ENCODE measurements around the gene COTL1.

COTL1 gene

GRCh38 chr16:84583995-84584394, 33.9 kb downstream of the COTL1 start:
- TF ChIP-seq, protein P1, sequence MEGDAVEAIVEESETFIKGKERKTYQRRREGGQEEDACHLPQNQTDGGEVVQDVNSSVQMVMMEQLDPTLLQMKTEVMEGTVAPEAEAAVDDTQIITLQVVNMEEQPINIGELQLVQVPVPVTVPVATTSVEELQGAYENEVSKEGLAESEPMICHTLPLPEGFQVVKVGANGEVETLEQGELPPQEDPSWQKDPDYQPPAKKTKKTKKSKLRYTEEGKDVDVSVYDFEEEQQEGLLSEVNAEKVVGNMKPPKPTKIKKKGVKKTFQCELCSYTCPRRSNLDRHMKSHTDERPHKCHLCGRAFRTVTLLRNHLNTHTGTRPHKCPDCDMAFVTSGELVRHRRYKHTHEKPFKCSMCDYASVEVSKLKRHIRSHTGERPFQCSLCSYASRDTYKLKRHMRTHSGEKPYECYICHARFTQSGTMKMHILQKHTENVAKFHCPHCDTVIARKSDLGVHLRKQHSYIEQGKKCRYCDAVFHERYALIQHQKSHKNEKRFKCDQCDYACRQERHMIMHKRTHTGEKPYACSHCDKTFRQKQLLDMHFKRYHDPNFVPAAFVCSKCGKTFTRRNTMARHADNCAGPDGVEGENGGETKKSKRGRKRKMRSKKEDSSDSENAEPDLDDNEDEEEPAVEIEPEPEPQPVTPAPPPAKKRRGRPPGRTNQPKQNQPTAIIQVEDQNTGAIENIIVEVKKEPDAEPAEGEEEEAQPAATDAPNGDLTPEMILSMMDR (IDR thresholded peaks at IDR 0.05; ENCODE audit: unreplicated experiment in 3 of 3), result no peak
- H3K4me1 Mint-ChIP-seq, result peaks cover 16% of the 10 kb centered on the region
- no peaks in the 10 kb centered on the region for H3K9me3 Mint-ChIP-seq
- peaks cover 31% of the 10 kb centered on the region for H3K36me3 Mint-ChIP-seq (ENCODE audit: low read depth)
- peak overlapping the region; percentile 14 to 68 (median 48) for H3K27ac Mint-ChIP-seq
- H3K27me3 Mint-ChIP-seq (ENCODE audit: low read depth), result no peaks in the 10 kb centered on the region
- H3K4me3 Mint-ChIP-seq, result no peak overlapping the region

DNA sequence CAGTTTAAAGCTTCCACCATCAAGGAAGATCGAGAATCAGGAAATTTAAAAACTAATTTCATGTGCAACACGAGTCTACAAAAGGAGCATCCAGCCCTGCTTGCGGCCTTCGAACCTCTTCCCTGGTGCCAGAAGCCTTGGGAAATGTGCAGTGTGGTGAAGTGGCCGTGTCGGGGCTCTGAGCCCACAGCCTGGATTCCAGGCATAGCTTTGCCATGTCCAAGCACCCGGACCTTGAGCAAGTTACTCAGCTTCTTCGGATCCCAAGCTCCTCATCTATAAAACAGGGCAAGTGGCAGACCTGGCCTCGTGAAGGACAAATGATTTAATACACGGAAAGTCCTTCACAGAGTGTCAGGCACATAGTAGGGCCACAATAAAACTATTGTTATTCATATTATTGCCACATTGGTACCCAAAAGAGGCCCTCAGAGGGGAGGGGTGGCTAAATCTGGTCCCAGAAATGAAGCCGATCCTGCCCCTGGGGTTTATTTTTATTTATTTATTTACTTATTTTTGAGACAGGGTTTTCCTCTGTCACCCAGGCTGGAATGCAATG, 34.8 kb downstream of the COTL1 start:
- TF ChIP-seq, protein P1 (IDR thresholded peaks at IDR 0.05; ENCODE audit: unreplicated experiment in 3 of 3), result no peak
- H3K27me3 Mint-ChIP-seq (ENCODE audit: low read depth), result no peaks in the 10 kb centered on the region
- no peaks in the 10 kb centered on the region for H3K9me3 Mint-ChIP-seq
- peaks cover 16% of the 10 kb centered on the region for H3K4me1 Mint-ChIP-seq
- peaks cover 30% of the 10 kb centered on the region for H3K36me3 Mint-ChIP-seq (ENCODE audit: low read depth)
- no peak overlapping the region for H3K4me3 Mint-ChIP-seq
- H3K27ac Mint-ChIP-seq, result peak overlapping the region; percentile 10 to 82 (median 39)

DNA sequence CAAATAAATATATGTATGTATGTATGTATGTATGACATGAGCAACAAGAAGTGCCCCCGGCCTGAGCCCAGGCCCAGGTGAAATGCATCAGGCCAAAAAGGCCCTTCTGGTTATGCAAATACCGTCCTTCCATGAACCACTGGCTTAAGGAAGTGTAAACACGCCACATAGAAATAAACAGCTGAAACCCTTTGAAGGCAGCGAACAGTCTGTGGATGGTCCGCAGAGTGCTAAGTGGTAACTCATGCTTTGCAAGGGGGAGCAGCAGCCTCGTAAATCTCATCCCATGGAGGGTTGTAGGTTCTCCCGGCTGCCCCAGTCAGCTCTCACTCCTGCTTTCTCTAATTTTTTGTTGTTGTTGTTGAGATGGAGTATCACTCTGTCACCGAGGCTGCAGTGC, 36.7 kb downstream of the COTL1 start:
- H3K4me1 Mint-ChIP-seq, result peaks cover 6% of the 10 kb centered on the region
- TF ChIP-seq, protein P1 (IDR thresholded peaks at IDR 0.05; ENCODE audit: unreplicated experiment in 3 of 3), result no peak
- peaks cover 22% of the 10 kb centered on the region for H3K36me3 Mint-ChIP-seq (ENCODE audit: low read depth)
- H3K4me3 Mint-ChIP-seq, result no peak overlapping the region
- H3K27ac Mint-ChIP-seq, result no peak overlapping the region
- H3K27me3 Mint-ChIP-seq (ENCODE audit: low read depth), result no peaks in the 10 kb centered on the region
- H3K9me3 Mint-ChIP-seq, result no peaks in the 10 kb centered on the region

DNA sequence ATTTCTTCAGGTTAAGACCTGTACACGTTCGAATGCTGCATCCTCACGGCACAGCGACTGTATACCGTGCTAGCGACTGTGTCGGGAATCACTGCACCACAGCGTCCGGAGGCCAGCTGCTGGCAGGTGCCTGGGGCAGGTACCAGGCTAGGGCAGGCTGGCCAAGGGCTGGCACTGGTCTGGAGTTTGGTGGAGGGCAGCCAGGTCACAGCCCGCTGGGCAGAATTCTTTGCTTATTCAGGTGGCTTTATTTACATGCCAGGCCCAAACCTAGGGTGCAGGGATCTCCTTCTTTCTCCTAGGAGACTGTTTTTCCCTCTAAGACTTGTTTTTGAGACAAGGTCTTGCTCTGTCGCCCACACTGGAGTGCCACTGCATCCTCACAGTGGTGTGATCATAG, 37.9 kb downstream of the COTL1 start:
- Mint-ChIP-seq H3K27me3 (ENCODE audit: low read depth) (no peaks in the 10 kb centered on the region), H3K27ac (no peak overlapping the region), H3K9me3 (no peaks in the 10 kb centered on the region), H3K4me3 (no peak overlapping the region), H3K4me1 (no peaks in the 10 kb centered on the region), H3K36me3 (ENCODE audit: low read depth) (peaks cover 17% of the 10 kb centered on the region)
- TF ChIP-seq, protein P1 (IDR thresholded peaks at IDR 0.05; ENCODE audit: unreplicated experiment in 3 of 3), result no peak

GRCh38 chr16:84578538-84579126, 39.2 kb downstream of the COTL1 start:
- no peaks in the 10 kb centered on the region for H3K9me3 Mint-ChIP-seq
- H3K36me3 Mint-ChIP-seq (ENCODE audit: low read depth), result peaks cover 16% of the 10 kb centered on the region
- no peak overlapping the region for H3K4me3 Mint-ChIP-seq
- H3K27me3 Mint-ChIP-seq (ENCODE audit: low read depth), result no peaks in the 10 kb centered on the region
- TF ChIP-seq, protein P1 (IDR thresholded peaks at IDR 0.05; ENCODE audit: unreplicated experiment in 3 of 3), result no peak
- no peak overlapping the region for H3K27ac Mint-ChIP-seq
- H3K4me1 Mint-ChIP-seq, result peaks cover 5% of the 10 kb centered on the region
